ENCODE measurements around the gene OTUD7B.

DNA sequence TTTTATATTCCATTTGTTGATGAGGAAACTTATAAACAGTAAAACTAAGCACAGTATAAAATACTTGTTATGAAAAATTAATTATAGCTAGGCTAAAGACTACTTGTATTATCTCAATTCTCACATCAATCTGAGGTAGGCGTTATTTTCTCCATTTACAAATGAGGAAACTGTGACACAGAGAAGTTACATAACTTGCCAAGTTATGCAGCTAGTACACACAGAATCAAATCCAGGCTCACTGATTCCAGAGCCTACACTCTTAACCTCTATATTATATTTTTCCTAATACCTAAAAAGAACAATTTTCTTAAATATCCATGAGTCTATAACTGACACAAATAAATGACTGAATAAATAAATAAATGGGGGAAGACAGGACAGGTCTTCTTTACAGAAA is 45.9 kb upstream of the OTUD7B start:
- TF ChIP-seq, protein P1, sequence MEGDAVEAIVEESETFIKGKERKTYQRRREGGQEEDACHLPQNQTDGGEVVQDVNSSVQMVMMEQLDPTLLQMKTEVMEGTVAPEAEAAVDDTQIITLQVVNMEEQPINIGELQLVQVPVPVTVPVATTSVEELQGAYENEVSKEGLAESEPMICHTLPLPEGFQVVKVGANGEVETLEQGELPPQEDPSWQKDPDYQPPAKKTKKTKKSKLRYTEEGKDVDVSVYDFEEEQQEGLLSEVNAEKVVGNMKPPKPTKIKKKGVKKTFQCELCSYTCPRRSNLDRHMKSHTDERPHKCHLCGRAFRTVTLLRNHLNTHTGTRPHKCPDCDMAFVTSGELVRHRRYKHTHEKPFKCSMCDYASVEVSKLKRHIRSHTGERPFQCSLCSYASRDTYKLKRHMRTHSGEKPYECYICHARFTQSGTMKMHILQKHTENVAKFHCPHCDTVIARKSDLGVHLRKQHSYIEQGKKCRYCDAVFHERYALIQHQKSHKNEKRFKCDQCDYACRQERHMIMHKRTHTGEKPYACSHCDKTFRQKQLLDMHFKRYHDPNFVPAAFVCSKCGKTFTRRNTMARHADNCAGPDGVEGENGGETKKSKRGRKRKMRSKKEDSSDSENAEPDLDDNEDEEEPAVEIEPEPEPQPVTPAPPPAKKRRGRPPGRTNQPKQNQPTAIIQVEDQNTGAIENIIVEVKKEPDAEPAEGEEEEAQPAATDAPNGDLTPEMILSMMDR (conservative IDR thresholded peaks at IDR 0.05; ENCODE audit: low read length), result no peak
- no peak for TF ChIP-seq EZH2phosphoT487 (IDR thresholded peaks at IDR 0.05; ENCODE audit: borderline replicate concordance)

Measured in Loucy (cell line).